22Rv1 (cell line): ENCODE results near the gene ANKS1B.
"Not testable (repeated sequence)": the region's sequence is repeated elsewhere in the genome, so short reads cannot be mapped to it uniquely, and the experiment has no call there.

ENCODE experiments used
- H3K27ac ChIP-seq: fragments of 450-650 bp; 2 replicates; pipeline ENCODE4 v1.5.1; 2017
- ZFX ChIP-seq: fragments of 450-650 bp; IDR thresholded peaks from 2 replicates; pipeline ENCODE4 v1.6.1; 2017; ENCODE audit warnings: antibody characterized with exemption, borderline replicate concordance
- TF ChIP-seq, protein P1 (sequence below): fragments of 450-650 bp; IDR thresholded peaks from 2 replicates; pipeline ENCODE4 v1.5.1; 2017; ENCODE audit warnings: mild to moderate bottlenecking

The ANKS1B gene

DNA sequence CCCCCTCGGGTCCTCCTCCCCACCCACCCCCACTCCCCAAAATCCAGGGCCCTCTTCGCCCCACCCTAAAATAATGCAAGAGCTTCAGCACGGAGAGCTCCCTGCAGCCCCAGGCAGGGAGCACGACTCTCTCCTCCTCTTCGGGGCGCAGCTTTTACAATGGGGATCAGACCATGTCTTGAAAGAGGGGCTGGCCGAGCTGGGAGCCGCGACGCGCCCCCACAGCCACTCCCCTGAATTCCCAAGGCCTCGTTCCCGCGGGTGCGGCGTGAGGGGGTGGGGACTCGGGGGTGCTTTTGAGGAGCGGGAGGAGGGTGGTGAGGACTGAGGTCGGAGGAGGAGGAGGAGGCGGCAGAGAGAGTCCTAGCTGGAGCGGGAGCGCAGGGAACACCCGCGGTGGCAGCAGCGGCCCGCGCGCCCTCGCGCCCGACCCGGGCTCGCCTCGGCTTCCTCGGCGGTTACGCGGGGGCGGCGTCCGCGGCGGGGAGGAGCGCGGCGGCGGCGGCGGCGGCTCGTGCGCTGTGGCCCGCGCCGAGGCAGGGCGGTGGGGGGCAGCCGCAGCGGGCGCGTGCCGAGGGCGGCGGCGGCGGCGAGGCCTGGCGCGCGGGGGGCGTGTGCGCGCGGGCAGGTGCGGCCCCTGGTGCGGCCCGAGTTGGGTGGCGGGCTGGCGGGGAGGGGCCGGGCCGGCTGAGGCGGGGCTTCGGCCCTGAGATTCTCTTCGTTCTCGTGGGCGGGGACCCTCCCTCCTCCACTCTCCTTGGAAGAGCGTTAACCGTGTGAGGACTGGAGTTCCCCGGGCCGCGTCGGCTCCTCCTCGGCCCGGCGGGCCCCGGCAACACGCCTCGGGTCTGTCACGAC, at the start of gene ANKS1B:
ANKS1B (minus strand) TSS at position 666 of the 858 bp plus-strand sequence. CDS start 699 bp downstream, outside the sequence.
- TF ChIP-seq ZFX: no peak
- TF ChIP-seq, protein P1, sequence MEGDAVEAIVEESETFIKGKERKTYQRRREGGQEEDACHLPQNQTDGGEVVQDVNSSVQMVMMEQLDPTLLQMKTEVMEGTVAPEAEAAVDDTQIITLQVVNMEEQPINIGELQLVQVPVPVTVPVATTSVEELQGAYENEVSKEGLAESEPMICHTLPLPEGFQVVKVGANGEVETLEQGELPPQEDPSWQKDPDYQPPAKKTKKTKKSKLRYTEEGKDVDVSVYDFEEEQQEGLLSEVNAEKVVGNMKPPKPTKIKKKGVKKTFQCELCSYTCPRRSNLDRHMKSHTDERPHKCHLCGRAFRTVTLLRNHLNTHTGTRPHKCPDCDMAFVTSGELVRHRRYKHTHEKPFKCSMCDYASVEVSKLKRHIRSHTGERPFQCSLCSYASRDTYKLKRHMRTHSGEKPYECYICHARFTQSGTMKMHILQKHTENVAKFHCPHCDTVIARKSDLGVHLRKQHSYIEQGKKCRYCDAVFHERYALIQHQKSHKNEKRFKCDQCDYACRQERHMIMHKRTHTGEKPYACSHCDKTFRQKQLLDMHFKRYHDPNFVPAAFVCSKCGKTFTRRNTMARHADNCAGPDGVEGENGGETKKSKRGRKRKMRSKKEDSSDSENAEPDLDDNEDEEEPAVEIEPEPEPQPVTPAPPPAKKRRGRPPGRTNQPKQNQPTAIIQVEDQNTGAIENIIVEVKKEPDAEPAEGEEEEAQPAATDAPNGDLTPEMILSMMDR: no peak
- H3K27ac ChIP-seq: peak within 1 kb of the TSS; percentile 64

DNA sequence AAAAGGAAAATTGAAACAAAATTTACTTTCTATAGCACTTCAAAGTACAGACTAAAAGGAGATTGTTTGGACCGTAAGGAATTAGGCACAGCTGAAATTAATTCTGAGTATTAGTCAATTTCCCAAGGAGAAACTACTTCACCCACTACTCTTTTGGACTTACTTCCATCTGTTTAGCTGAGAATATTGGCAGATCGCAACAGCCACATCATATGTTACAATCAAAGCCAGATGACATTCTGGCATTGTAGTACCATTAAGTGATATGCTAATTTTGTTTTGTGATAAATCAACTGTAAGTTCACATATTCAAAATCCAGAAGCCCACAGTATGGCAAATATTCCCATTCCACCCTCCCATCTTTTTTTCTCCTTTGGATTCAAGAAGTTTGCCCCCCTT, 47.1 kb upstream of the ANKS1B start:
- H3K27ac ChIP-seq: no peak overlapping the region
- TF ChIP-seq, protein P1: no peak
- TF ChIP-seq ZFX: no peak

DNA sequence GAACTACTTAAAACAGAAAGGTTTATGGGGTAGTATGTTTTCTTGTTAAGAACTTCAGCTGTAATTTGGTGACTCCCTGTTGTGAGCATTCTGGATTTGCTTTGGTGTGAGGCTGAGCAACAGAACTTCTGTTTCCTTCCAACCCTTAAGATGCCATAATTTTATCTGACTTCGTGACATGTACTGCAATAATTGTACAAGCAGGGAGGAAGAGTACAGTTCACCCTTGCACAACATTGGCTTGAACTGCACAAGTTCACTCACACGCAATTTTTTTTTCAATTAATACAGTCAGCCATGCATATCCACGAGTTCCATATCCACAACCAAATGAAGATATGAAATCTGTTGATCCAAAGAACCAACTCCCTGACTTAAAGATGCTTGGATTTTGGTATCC, 42.9 kb upstream of the ANKS1B start:
- H3K27ac ChIP-seq: no peak overlapping the region
- no peak for TF ChIP-seq ZFX
- TF ChIP-seq, protein P1: no peak

DNA sequence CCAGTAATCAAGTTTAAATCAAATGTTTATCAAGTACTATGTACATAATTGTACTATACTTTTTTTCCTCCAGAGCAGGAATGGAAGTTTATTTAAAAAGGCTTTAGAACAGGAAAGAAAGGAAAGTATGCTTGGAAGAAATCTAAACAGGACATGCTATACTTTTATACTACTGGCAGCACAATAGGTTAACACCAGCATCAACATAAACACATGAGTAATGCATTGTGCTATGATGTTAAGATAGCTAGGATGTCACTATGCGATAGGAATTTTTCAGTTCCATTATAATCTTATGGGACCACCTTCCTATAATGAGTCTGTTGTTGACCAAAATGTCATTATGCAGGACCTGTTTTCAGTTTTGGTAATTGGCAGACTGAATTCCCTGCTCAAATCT, 41.5 kb upstream of the ANKS1B start:
- no peak overlapping the region for H3K27ac ChIP-seq
- TF ChIP-seq, protein P1: no peak
- TF ChIP-seq ZFX: no peak

DNA sequence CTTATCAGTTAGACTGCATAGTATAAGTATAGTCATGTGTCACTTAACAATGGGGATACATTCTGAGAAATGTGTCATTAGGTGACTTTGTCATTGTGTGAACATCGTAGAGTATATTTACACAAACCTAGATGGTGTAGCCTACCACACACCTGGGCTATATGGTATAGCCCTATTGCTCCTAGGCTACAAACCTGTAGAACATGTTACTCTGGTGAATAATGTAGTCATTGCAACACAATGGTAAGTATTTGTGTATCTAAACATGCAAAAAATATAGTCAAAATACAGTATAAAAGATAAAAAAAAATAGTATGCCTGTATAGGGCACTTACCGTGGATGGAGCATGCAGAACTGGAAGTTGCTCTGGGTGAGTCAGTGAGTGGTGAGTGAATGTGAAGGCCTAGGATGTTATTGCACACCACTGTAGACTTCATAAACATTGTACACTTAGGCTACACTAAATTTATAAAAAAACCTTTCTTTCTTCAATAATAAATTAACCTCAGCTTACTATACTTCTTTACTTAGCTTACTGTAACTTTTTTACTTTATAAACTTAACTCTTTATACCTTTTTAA, 40.3 kb upstream of the ANKS1B start:
- no peak overlapping the region for H3K27ac ChIP-seq
- no peak for TF ChIP-seq ZFX
- TF ChIP-seq, protein P1: no peak

DNA sequence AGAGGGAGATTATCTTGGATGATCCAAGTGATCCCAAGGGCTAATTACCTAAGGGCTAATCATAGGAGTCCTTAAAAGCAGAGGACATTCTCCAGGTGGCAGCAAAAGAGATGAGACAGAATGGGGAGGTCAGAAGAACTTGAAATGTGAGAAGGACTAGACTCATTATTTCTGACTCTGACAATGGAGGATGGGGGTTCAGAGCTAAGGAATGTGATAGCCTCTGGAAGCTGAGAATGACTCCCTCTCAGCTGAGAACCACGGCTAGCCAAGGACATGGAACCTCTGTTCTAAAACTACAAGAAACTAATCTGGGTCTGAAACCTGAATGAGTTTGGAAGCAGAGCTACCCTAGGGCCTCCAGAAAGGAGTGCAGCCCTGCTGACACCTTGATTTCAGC, 35.6 kb upstream of the ANKS1B start:
- TF ChIP-seq ZFX: no peak
- TF ChIP-seq, protein P1: no peak

DNA sequence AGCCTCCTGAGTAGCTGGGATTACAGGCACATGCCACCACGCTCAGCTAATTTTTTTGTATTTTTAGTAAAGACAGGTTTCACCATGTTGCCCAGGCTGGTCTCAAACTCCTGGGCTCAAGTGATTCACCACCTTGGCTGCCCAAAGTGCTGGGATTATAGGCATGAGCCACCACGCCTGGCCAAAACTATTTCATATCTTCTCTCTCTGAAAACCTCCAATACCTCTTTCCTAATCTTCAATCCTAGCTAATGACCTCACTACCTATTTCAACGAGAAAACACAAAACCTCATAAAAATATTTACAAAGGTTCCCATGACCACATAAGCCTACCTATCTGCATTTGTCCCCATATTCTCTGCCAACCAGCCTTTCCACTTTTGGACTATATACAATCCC, 32.3 kb upstream of the ANKS1B start:
- H3K27ac ChIP-seq: no peak overlapping the region
- TF ChIP-seq, protein P1: no peak
- TF ChIP-seq ZFX: no peak

More for the DNA sequence above, 35.6 kb upstream of the ANKS1B start:
- no peak overlapping the region for H3K27ac ChIP-seq

DNA sequence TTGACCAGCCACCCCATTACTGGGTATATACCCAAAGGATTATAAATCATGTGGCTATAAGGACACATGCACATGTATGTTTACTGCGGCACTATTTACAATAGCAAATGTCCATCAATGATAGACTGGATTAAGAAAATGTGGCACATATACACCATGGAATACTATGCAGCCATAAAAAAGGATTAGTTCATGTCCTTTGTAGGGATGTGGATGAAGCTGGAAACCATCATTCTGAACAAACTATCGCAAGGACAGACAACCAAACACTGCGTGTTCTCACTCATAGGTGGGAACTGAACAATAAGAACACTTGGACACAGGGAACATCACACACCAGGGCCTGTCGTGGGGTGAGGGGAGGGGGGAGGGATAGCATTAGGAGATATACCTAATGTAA, 31.6 kb upstream of the ANKS1B start:
- H3K27ac ChIP-seq: not testable (repeated sequence)

DNA sequence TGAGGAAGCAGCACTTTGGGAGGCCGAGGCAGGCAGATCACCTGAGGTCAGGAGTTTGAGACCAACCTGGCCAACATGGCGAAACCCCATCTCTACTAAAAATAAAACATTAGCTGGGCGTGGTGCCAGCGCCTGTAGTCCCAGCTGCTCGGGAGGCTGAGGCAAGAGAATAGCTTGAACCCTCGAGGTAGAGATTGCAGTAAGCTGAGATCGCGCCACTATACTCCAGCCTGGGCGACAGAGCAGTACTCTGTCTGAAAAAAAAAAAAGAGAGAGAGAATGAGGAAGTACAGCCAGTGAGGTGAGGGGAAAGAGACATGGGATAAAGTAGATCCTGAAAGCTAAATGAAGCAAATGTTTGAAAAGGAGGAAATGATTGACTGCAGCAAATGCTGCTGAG, 21.1 kb upstream of the ANKS1B start:
- not testable (repeated sequence) for H3K27ac ChIP-seq
